ENCODE data around the gene SLC25A48. TPM values are rescaled to one million over a fixed set of nuclear protein-coding genes. Genes with fewer than 3 reads are reported as not detected.

The SLC25A48 gene
- total RNA-seq = not detected in 2 replicates

GRCh38 chr5:135834639-135835529 is at the start of gene SLC25A48:
TSS of gene SLC25A48 (plus strand) at chr5:135834663. CDS start at chr5:135834848, 185 bp downstream.
- peak; percentile 22 for DNase-seq (ENCODE audit: low spot score)
- Mint-ChIP-seq H3K4me3 (ENCODE audit: low read depth) (no peak within 1 kb of the TSS), H3K36me3 (ENCODE audit: low read depth) (no peaks in the 10 kb centered on the region), H3K27ac (no peak within 1 kb of the TSS), H3K4me1 (ENCODE audit: low read depth) (no peaks in the 10 kb centered on the region), H3K9me3 (peaks cover 6% of the 10 kb centered on the region), H3K27me3 (ENCODE audit: low read depth) (peaks cover 29% of the 10 kb centered on the region)
- intact Hi-C loops (cut with micrococcal nuclease) = loop anchor here (10.0 kb wide), 1 partner anchor 370 kb away; no protein-coding TSS in a partner anchor

- Mint-ChIP-seq H3K36me3 (ENCODE audit: low read depth) (no peaks in the 10 kb centered on the region), H3K4me3 (ENCODE audit: low read depth) (no peak overlapping the region), H3K4me1 (ENCODE audit: low read depth) (no peaks in the 10 kb centered on the region), H3K27ac (no peak overlapping the region), H3K9me3 (no peaks in the 10 kb centered on the region), H3K27me3 (ENCODE audit: low read depth) (no peaks in the 10 kb centered on the region)
- DNase-seq (ENCODE audit: low spot score) = no peak
- intact Hi-C loops (cut with micrococcal nuclease) = loop anchor here (5.0 kb wide), 1 partner anchor 43 kb away; no protein-coding TSS in a partner anchor
Measured at GRCh38 chr5:135800656-135801055, 33.8 kb upstream of the SLC25A48 start.

- no peaks in the 10 kb centered on the region for H3K9me3 Mint-ChIP-seq
- H3K4me1 Mint-ChIP-seq (ENCODE audit: low read depth) = no peaks in the 10 kb centered on the region
- no peaks in the 10 kb centered on the region for H3K36me3 Mint-ChIP-seq (ENCODE audit: low read depth)
- DNase-seq (ENCODE audit: low spot score) = no peak
- intact Hi-C loops (cut with micrococcal nuclease) = no loop called here
- no peak overlapping the region for H3K4me3 Mint-ChIP-seq (ENCODE audit: low read depth)
- H3K27ac Mint-ChIP-seq = no peak overlapping the region
- peaks cover 5% of the 10 kb centered on the region for H3K27me3 Mint-ChIP-seq (ENCODE audit: low read depth)
Measured at GRCh38 chr5:135810188-135810943, 24.1 kb upstream of the SLC25A48 start.

- Mint-ChIP-seq H3K4me3 (ENCODE audit: low read depth) (no peak overlapping the region), H3K9me3 (no peaks in the 10 kb centered on the region), H3K27me3 (ENCODE audit: low read depth) (peaks cover 7% of the 10 kb centered on the region), H3K4me1 (ENCODE audit: low read depth) (no peaks in the 10 kb centered on the region), H3K27ac (no peak overlapping the region), H3K36me3 (ENCODE audit: low read depth) (no peaks in the 10 kb centered on the region)
- intact Hi-C loops (cut with micrococcal nuclease) = no loop called here
- DNase-seq (ENCODE audit: low spot score) = no peak
Measured at GRCh38 chr5:135811007-135811406, 23.5 kb upstream of the SLC25A48 start.

GRCh38 chr5:135813758-135814157 is 20.7 kb upstream of the SLC25A48 start:
- intact Hi-C loops (cut with micrococcal nuclease) = no loop called here
- Mint-ChIP-seq H3K9me3 (no peaks in the 10 kb centered on the region), H3K4me3 (ENCODE audit: low read depth) (no peak overlapping the region), H3K36me3 (ENCODE audit: low read depth) (no peaks in the 10 kb centered on the region), H3K4me1 (ENCODE audit: low read depth) (no peaks in the 10 kb centered on the region), H3K27ac (no peak overlapping the region), H3K27me3 (ENCODE audit: low read depth) (peaks cover 22% of the 10 kb centered on the region)
- no peak for DNase-seq (ENCODE audit: low spot score)

GRCh38 chr5:135814316-135814715 is 20.1 kb upstream of the SLC25A48 start:
- no peak for DNase-seq (ENCODE audit: low spot score)
- no peaks in the 10 kb centered on the region for H3K4me1 Mint-ChIP-seq (ENCODE audit: low read depth)
- peaks cover 26% of the 10 kb centered on the region for H3K27me3 Mint-ChIP-seq (ENCODE audit: low read depth)
- intact Hi-C loops (cut with micrococcal nuclease) = no loop called here
- H3K27ac Mint-ChIP-seq = no peak overlapping the region
- no peak overlapping the region for H3K4me3 Mint-ChIP-seq (ENCODE audit: low read depth)
- no peaks in the 10 kb centered on the region for H3K9me3 Mint-ChIP-seq
- H3K36me3 Mint-ChIP-seq (ENCODE audit: low read depth) = no peaks in the 10 kb centered on the region

- Mint-ChIP-seq H3K36me3 (ENCODE audit: low read depth) (no peaks in the 10 kb centered on the region), H3K27me3 (ENCODE audit: low read depth) (peaks cover 26% of the 10 kb centered on the region), H3K4me3 (ENCODE audit: low read depth) (no peak overlapping the region), H3K9me3 (no peaks in the 10 kb centered on the region), H3K4me1 (ENCODE audit: low read depth) (no peaks in the 10 kb centered on the region), H3K27ac (no peak overlapping the region)
- DNase-seq (ENCODE audit: low spot score) = no peak
- intact Hi-C loops (cut with micrococcal nuclease) = no loop called here
Measured at GRCh38 chr5:135814812-135815211, 19.7 kb upstream of the SLC25A48 start.

GRCh38 chr5:135821061-135821801 is 13.2 kb upstream of the SLC25A48 start:
- Mint-ChIP-seq H3K4me3 (ENCODE audit: low read depth) (no peak overlapping the region), H3K27me3 (ENCODE audit: low read depth) (peaks cover 18% of the 10 kb centered on the region), H3K27ac (no peak overlapping the region), H3K4me1 (ENCODE audit: low read depth) (no peaks in the 10 kb centered on the region), H3K36me3 (ENCODE audit: low read depth) (no peaks in the 10 kb centered on the region), H3K9me3 (no peaks in the 10 kb centered on the region)
- intact Hi-C loops (cut with micrococcal nuclease) = no loop called here
- no peak for DNase-seq (ENCODE audit: low spot score)

GRCh38 chr5:135821802-135822201 is 12.7 kb upstream of the SLC25A48 start:
- H3K27me3 Mint-ChIP-seq (ENCODE audit: low read depth) = peaks cover 18% of the 10 kb centered on the region
- H3K9me3 Mint-ChIP-seq = no peaks in the 10 kb centered on the region
- H3K36me3 Mint-ChIP-seq (ENCODE audit: low read depth) = no peaks in the 10 kb centered on the region

GRCh38 chr5:135822286-135822685 is 12.2 kb upstream of the SLC25A48 start:
- Mint-ChIP-seq H3K9me3 (no peaks in the 10 kb centered on the region), H3K27me3 (ENCODE audit: low read depth) (peaks cover 17% of the 10 kb centered on the region), H3K4me1 (ENCODE audit: low read depth) (no peaks in the 10 kb centered on the region), H3K36me3 (ENCODE audit: low read depth) (no peaks in the 10 kb centered on the region), H3K27ac (no peak overlapping the region), H3K4me3 (ENCODE audit: low read depth) (no peak overlapping the region)
- DNase-seq (ENCODE audit: low spot score) = no peak
- intact Hi-C loops (cut with micrococcal nuclease) = no loop called here

More at GRCh38 chr5:135821802-135822201, 12.7 kb upstream of the SLC25A48 start:
- DNase-seq (ENCODE audit: low spot score) = no peak
- Mint-ChIP-seq H3K4me3 (ENCODE audit: low read depth) (no peak overlapping the region), H3K4me1 (ENCODE audit: low read depth) (no peaks in the 10 kb centered on the region), H3K27ac (no peak overlapping the region)
- intact Hi-C loops (cut with micrococcal nuclease) = no loop called here

- H3K4me1 Mint-ChIP-seq (ENCODE audit: low read depth) = no peaks in the 10 kb centered on the region
- H3K27ac Mint-ChIP-seq = no peak overlapping the region
- H3K36me3 Mint-ChIP-seq (ENCODE audit: low read depth) = no peaks in the 10 kb centered on the region
- no peaks in the 10 kb centered on the region for H3K9me3 Mint-ChIP-seq
- intact Hi-C loops (cut with micrococcal nuclease) = no loop called here
- DNase-seq (ENCODE audit: low spot score) = no peak
- H3K27me3 Mint-ChIP-seq (ENCODE audit: low read depth) = peaks cover 12% of the 10 kb centered on the region
- no peak overlapping the region for H3K4me3 Mint-ChIP-seq (ENCODE audit: low read depth)
Measured at GRCh38 chr5:135822959-135823358, 11.5 kb upstream of the SLC25A48 start.

GRCh38 chr5:135823881-135824280 is 10.6 kb upstream of the SLC25A48 start:
- no peaks in the 10 kb centered on the region for H3K4me1 Mint-ChIP-seq (ENCODE audit: low read depth)
- peaks cover 3% of the 10 kb centered on the region for H3K27me3 Mint-ChIP-seq (ENCODE audit: low read depth)
- DNase-seq (ENCODE audit: low spot score) = no peak
- no peak overlapping the region for H3K4me3 Mint-ChIP-seq (ENCODE audit: low read depth)
- no peaks in the 10 kb centered on the region for H3K9me3 Mint-ChIP-seq
- intact Hi-C loops (cut with micrococcal nuclease) = no loop called here
- no peaks in the 10 kb centered on the region for H3K36me3 Mint-ChIP-seq (ENCODE audit: low read depth)
- H3K27ac Mint-ChIP-seq = no peak overlapping the region
